Right atrium auricular region (tissue), 2 donors: ENCODE results near the gene FAM3B. TPM values are rescaled to one million over a fixed set of nuclear protein-coding genes. Genes with fewer than 3 reads are reported as not detected.

Experiments used
- DNase-seq: peaks from one replicate; pipeline ENCODE4 v3.0.0-alpha.2; 2019; ENCODE audit warnings: low spot score
- H3K27ac ChIP-seq, 2 donors: fragments of 200-600 bp; sonication (generic); 1 replicate in 1 of 2; 2 replicates in 1 of 2; pipeline ENCODE4 v1.5.1; 2016 to 2019
- H3K27me3 ChIP-seq, 2 donors: fragments of 200-600 bp; sonication (generic); one replicate each; pipeline versions ENCODE4 v1.5.1 to v1.6.0; 2017 to 2019
- H3K36me3 ChIP-seq: fragments of 200-600 bp; sonication (generic); one replicate; pipeline ENCODE4 v1.5.1; 2016
- H3K4me1 ChIP-seq, 2 donors: fragments of 200-600 bp; sonication (generic); one replicate each; pipeline versions ENCODE4 v1.5.1 to v1.6.0; 2017 to 2019
- H3K4me3 ChIP-seq, 2 donors: fragments of 200-600 bp; sonication (generic); 1 replicate in 1 of 2; 2 replicates in 1 of 2; pipeline ENCODE4 v1.5.1; 2017 to 2019; ENCODE audit warnings: mild to moderate bottlenecking in 1 of 2, moderate library complexity in 1 of 2
- H3K9me3 ChIP-seq, 2 donors: fragments of 200-600 bp; sonication (generic); one replicate each; pipeline ENCODE4 v1.5.1; 2019
- total RNA-seq, 2 donors: library from RNA; depleted of rRNA; stranded (reverse); fragments of >200 nt; gene quantifications; one replicate each; pipeline ENCODE4 v1.1.0, GENCODE V29; 2016
- TF ChIP-seq, protein P1 (sequence below), 2 donors: fragments of 200-600 bp; sonication (generic); IDR thresholded peaks; one replicate each; pipeline ENCODE4 v1.5.1; 2019; ENCODE audit warnings: antibody characterized with exemption in 2 of 2

Gene FAM3B
- total RNA-seq, 2 donors from 2014 or later, result not detected

GRCh38 chr21:41360072-41360821, 43.6 kb downstream of the FAM3B start:
- Histone ChIP-seq H3K4me3 (no peak overlapping the region), H3K27me3 (no peaks in the 10 kb centered on the region), H3K9me3 (no peaks in the 10 kb centered on the region), H3K27ac (peak overlapping the region; percentile 88 to 90), H3K36me3 (no peaks in the 10 kb centered on the region), H3K4me1 (peaks cover 0 to 30% of the 10 kb centered on the region in 2 donors)
- TF ChIP-seq, protein P1, sequence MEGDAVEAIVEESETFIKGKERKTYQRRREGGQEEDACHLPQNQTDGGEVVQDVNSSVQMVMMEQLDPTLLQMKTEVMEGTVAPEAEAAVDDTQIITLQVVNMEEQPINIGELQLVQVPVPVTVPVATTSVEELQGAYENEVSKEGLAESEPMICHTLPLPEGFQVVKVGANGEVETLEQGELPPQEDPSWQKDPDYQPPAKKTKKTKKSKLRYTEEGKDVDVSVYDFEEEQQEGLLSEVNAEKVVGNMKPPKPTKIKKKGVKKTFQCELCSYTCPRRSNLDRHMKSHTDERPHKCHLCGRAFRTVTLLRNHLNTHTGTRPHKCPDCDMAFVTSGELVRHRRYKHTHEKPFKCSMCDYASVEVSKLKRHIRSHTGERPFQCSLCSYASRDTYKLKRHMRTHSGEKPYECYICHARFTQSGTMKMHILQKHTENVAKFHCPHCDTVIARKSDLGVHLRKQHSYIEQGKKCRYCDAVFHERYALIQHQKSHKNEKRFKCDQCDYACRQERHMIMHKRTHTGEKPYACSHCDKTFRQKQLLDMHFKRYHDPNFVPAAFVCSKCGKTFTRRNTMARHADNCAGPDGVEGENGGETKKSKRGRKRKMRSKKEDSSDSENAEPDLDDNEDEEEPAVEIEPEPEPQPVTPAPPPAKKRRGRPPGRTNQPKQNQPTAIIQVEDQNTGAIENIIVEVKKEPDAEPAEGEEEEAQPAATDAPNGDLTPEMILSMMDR (IDR thresholded peaks at IDR 0.05), result peak in 1 of 2 donors; percentile 33
- DNase-seq, result peak; percentile 85

- Histone ChIP-seq H3K27me3 (no peaks in the 10 kb centered on the region), H3K9me3 (no peaks in the 10 kb centered on the region), H3K4me3 (peak overlapping the region; percentile 25 to 49), H3K36me3 (no peaks in the 10 kb centered on the region), H3K27ac (peak overlapping the region; percentile 88 to 90), H3K4me1 (peaks cover 0 to 30% of the 10 kb centered on the region in 2 donors)
- peak; percentile 57 for DNase-seq
- TF ChIP-seq, protein P1 (IDR thresholded peaks at IDR 0.05), result no peak
Observed at GRCh38 chr21:41361053-41361785, 44.6 kb downstream of the FAM3B start.

GRCh38 chr21:41361786-41362604, 45.4 kb downstream of the FAM3B start, which contains the start of gene MX2:
MX2 (plus strand) TSS chr21:41362027; CDS start chr21:41376907, 14,880 bp downstream.
- peak; percentile 94 for DNase-seq
- peak within 1 kb of the TSS; percentile 88 to 90 for H3K27ac ChIP-seq
- TF ChIP-seq, protein P1 (IDR thresholded peaks at IDR 0.05), result no peak
- H3K4me1 ChIP-seq, result peaks cover 0 to 30% of the 10 kb centered on the region in 2 donors
- no peaks in the 10 kb centered on the region for H3K9me3 ChIP-seq
- H3K27me3 ChIP-seq, result no peaks in the 10 kb centered on the region
- peak within 1 kb of the TSS; percentile 25 to 49 for H3K4me3 ChIP-seq
- no peaks in the 10 kb centered on the region for H3K36me3 ChIP-seq

DNA sequence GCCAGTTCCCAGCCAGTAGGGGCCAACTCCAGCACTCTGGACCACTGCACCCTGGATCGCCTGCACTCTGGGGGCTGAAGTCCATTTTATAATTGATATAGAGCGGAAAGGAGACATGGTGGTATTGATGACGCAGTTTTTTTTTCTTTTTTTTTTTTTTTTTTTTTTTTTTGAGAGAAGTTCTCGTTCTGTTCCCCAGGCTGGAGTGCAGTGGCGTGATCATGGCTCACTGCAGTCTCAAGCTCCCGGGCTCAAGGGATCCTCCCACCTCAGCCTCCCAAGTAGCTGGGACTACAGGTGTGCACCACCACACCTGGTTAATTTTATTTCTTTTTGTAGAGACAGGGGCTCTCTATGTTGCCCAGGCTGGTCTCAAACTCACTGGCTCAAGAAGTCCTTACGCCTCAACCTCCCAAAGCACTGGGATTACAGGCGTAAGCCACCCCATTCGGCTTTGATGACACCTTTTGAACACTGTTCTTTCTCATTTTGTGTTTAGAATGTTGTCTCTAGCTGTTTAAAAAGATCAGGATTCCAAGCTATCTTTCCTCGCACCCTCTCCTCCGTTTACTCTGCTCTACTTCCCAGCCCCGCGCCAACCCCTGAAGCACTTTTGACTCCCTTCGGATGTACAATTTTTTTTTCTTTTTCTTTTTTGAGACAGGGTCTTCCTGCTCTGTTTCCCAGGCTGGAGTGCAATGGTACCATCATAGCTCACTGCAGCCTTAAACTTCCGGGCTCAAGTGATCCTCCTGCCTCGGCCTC, 46.2 kb downstream of the FAM3B start:
- Histone ChIP-seq H3K4me3 (peak overlapping the region; percentile 25 to 49), H3K27ac (peak overlapping the region; percentile 88 to 90), H3K4me1 (peaks cover 0 to 35% of the 10 kb centered on the region in 2 donors), H3K36me3 (no peaks in the 10 kb centered on the region), H3K27me3 (no peaks in the 10 kb centered on the region), H3K9me3 (no peaks in the 10 kb centered on the region)
- no peak for DNase-seq
- TF ChIP-seq, protein P1 (IDR thresholded peaks at IDR 0.05), result no peak
